ENCODE data around the gene SLC13A3. TPM values are rescaled to one million over a fixed set of nuclear protein-coding genes. Genes with fewer than 3 reads are reported as not detected.

The SLC13A3 gene
- total RNA-seq, result 3.0 and 4.6 TPM in 2 replicates

GRCh38 chr20:46651091-46651962 is at the start of gene SLC13A3:
TSS of gene SLC13A3 (minus strand) at chr20:46651459. CDS start at chr20:46651421, 38 bp downstream.

GRCh38 chr20:46689082-46689753 is 38.0 kb upstream of the SLC13A3 start, which contains the start of gene TP53RK:
TSS of gene TP53RK (minus strand) at chr20:46689444. CDS start at chr20:46689414, 30 bp downstream.

GRCh38 chr20:46550461-46550860 is 100.8 kb downstream of the SLC13A3 start, which contains the start of gene OCSTAMP:
TSS of gene OCSTAMP (minus strand) at chr20:46550654. CDS start at chr20:46550560, 94 bp downstream.

GRCh38 chr20:46512943-46513844 is 138.1 kb downstream of the SLC13A3 start, which contains the start of gene ZNF334:
TSS of gene ZNF334 (minus strand) at chr20:46513559. CDS start at chr20:46512102, 1,457 bp downstream.

Other genes with a start within 250 kb of the SLC13A3 start
- gene ELMO2, start 244.8 kb downstream of the SLC13A3 start, total RNA-seq, result 32.3 and 49.6 TPM in 2 replicates
- 0.58 and 1.4 TPM in 2 replicates for gene ZNF334, start 137.9 kb downstream of the SLC13A3 start, total RNA-seq
- gene OCSTAMP, start 100.8 kb downstream of the SLC13A3 start, total RNA-seq, result not detected in 2 replicates
- gene TP53RK, start 38.0 kb upstream of the SLC13A3 start, total RNA-seq, result 11.3 and 14.7 TPM in 2 replicates
- 35.5 and 41.8 TPM in 2 replicates for gene SLC2A10, start 58.2 kb upstream of the SLC13A3 start, total RNA-seq
- gene EYA2, start 243.4 kb upstream of the SLC13A3 start, total RNA-seq, result 1.4 TPM in 2 replicates